SK-N-SH (cell line): Measurements from ENCODE around the gene DMRTB1. TPM values are rescaled to one million over a fixed set of nuclear protein-coding genes. Genes with fewer than 3 reads are reported as not detected.

Experiments
- CTCF ChIA-PET: fragments of 300-600, 350-600 bp; formaldehyde crosslinking; extraction: SDS; loops from one replicate; lab custom pipeline; 2021; lab: Yijun Ruan, JAX
- POLR2A ChIA-PET: fragments of 350-600 bp; sonication (Branson Sonifier 250); formaldehyde crosslinking; extraction: SDS; loops from one replicate; lab custom pipeline; 2020; ENCODE audit warnings: antibody characterized with exemption, inconsistent platforms; lab: Yijun Ruan, JAX
- DNase-seq: peaks from one replicate; pipeline ENCODE4 v3.0.0; 2012
- H2AFZ ChIP-seq: fragments of 200-600 bp; sonication (generic); 2 replicates; pipeline ENCODE4 v1.8.1; 2016; ENCODE audit warnings: antibody characterized with exemption, mild to moderate bottlenecking, low read depth
- H3F3A ChIP-seq: fragments of 200-600 bp; sonication (generic); replicated peaks from 2 replicates; pipeline ENCODE3; 2016; ENCODE audit warnings: antibody characterized with exemption, mild to moderate bottlenecking; ENCODE audit not compliant: insufficient read depth
- H3K27ac ChIP-seq, 2 experiments: fragments of 200-500 bp in 1 of 2; fragments of 200-600 bp in 1 of 2; sonication (Bioruptor generic) in 1 of 2; sonication (generic), shearing (Covaris generic) in 1 of 2; 2 replicates each; pipeline versions ENCODE4 v1.5.1 to v1.6.1; 2014 to 2016; ENCODE audit warnings: low read depth in 2 of 2, inconsistent platforms in 1 of 2, low read length in 1 of 2, mild to moderate bottlenecking in 1 of 2, mixed read lengths in 1 of 2
- H3K27me3 ChIP-seq: fragments of 200-600 bp; sonication (generic), shearing (Covaris generic); 2 replicates; pipeline ENCODE4 v1.6.1; 2016; ENCODE audit warnings: mixed run types; ENCODE audit not compliant: insufficient read depth
- H3K36me3 ChIP-seq, 2 experiments: fragments of 200-500 bp in 1 of 2; fragments of 200-600 bp in 1 of 2; sonication (Bioruptor generic) in 1 of 2; sonication (generic) in 1 of 2; replicated peaks in 1 of 2; 2 replicates each; pipeline versions ENCODE3 to v1.5.1; 2014 to 2016; ENCODE audit warnings: low read length in 1 of 2, mild to moderate bottlenecking in 1 of 2; ENCODE audit not compliant: insufficient read depth in 2 of 2, control insufficient read depth in 1 of 2
- H3K4me1 ChIP-seq, 2 experiments: fragments of 200-500 bp in 1 of 2; fragments of 200-600 bp in 1 of 2; sonication (Bioruptor generic) in 1 of 2; sonication (generic), shearing (Covaris generic) in 1 of 2; 2 replicates each; pipeline versions ENCODE4 v1.5.1 to v1.6.1; 2014 to 2016; ENCODE audit warnings: low read depth in 1 of 2, low read length in 1 of 2, mixed run types in 1 of 2; ENCODE audit not compliant: insufficient read depth in 2 of 2, control insufficient read depth in 1 of 2
- H3K4me2 ChIP-seq: fragments of 200-600 bp; sonication (generic), shearing (Covaris generic); 2 replicates; pipeline ENCODE4 v1.6.1; 2017; ENCODE audit warnings: mixed run types
- H3K4me3 ChIP-seq, 2 experiments: fragments of 200-500 bp in 1 of 2; fragments of 200-600 bp in 1 of 2; sonication (Bioruptor generic) in 1 of 2; sonication (generic), shearing (Covaris generic) in 1 of 2; 2 replicates each; pipeline versions ENCODE4 v1.5.1 to v1.8.1; 2014 to 2016; ENCODE audit warnings: low read depth in 2 of 2, inconsistent platforms in 1 of 2, low read length in 1 of 2, mild to moderate bottlenecking in 1 of 2, mixed read lengths in 1 of 2, moderate library complexity in 1 of 2
- H3K79me2 ChIP-seq: fragments of 200-600 bp; sonication (generic); 2 replicates; pipeline ENCODE4 v1.8.1; 2017; ENCODE audit warnings: mild to moderate bottlenecking; ENCODE audit not compliant: insufficient read depth
- H3K9ac ChIP-seq: fragments of 200-600 bp; sonication (generic); 2 replicates; pipeline ENCODE4 v1.6.1; 2017; ENCODE audit warnings: mixed run types
- H3K9me2 ChIP-seq: fragments of 200-600 bp; sonication (generic); 2 replicates; pipeline ENCODE4 v1.6.1; 2017; ENCODE audit warnings: mixed run types
- H3K9me3 ChIP-seq: fragments of 200-600 bp; sonication (generic); 2 replicates; pipeline ENCODE4 v1.6.1; 2017; ENCODE audit warnings: mixed run types, mild to moderate bottlenecking, moderate library complexity
- H4K20me1 ChIP-seq: fragments of 200-600 bp; sonication (generic); 2 replicates; pipeline ENCODE4 v1.6.1; 2017; ENCODE audit warnings: mild to moderate bottlenecking, mixed run types; ENCODE audit not compliant: insufficient read depth
- CHD2 ChIP-seq: fragments of 150-350 bp; IDR thresholded peaks from 2 replicates; pipeline ENCODE4 v1.6.1; 2018; ENCODE audit warnings: low read length; ENCODE audit not compliant: partially characterized antibody
- NFIC ChIP-seq: IDR thresholded peaks from 2 replicates; pipeline ENCODE4 v1.4.0; 2012; ENCODE audit warnings: borderline replicate concordance
- NRF1 ChIP-seq: IDR thresholded peaks from 2 replicates; pipeline ENCODE4 v1.6.1; 2012; ENCODE audit warnings: low read depth, mild to moderate bottlenecking, low read length
- POLR2AphosphoS5 ChIP-seq: IDR thresholded peaks from 2 replicates; pipeline ENCODE4 v1.6.1; 2012; ENCODE audit warnings: low read depth, low read length
- RAD21 ChIP-seq: IDR thresholded peaks from 2 replicates; pipeline ENCODE4 v1.6.1; 2012; ENCODE audit warnings: mild to moderate bottlenecking, low read length
- RCOR1 ChIP-seq: fragments of 150-350 bp; IDR thresholded peaks from 2 replicates; pipeline ENCODE4 v1.6.1; 2017; ENCODE audit warnings: antibody characterized with exemption, low read length
- REST ChIP-seq: IDR thresholded peaks from 2 replicates; pipeline ENCODE4 v1.6.1; 2012; ENCODE audit warnings: mild to moderate bottlenecking, low read depth, low read length, moderate library complexity
- RFX5 ChIP-seq: IDR thresholded peaks from 2 replicates; pipeline ENCODE4 v1.6.1; 2012; ENCODE audit warnings: mild to moderate bottlenecking, improper control_type of control experiment, low read length
- TAF1 ChIP-seq: IDR thresholded peaks from 2 replicates; pipeline ENCODE4 v1.6.1; 2012; ENCODE audit warnings: low read depth, mild to moderate bottlenecking, low read length, moderate library complexity, borderline replicate concordance
- TCF12 ChIP-seq: IDR thresholded peaks from 2 replicates; pipeline ENCODE4 v1.4.0; 2012
- WGBS: methylation state at CpG from one replicate; pipeline ENCODE4 v1.1.6; 2017; ENCODE audit warnings: low lambda C conversion rate; 5-methylcytosine and 5-hydroxymethylcytosine counted together
- polyA plus RNA-seq, 3 experiments: library from polyadenylated mRNA; depleted of rRNA; stranded (reverse); fragments of >200 nt; gene quantifications; 2 replicates each; pipeline ENCODE4 v1.2.3, GENCODE V29; 2012
- TF ChIP-seq, protein P1 (sequence below): fragments of 150-350 bp; IDR thresholded peaks from 2 replicates; pipeline ENCODE4 v1.6.1; 2016; ENCODE audit warnings: mild to moderate bottlenecking, low read depth, low read length

The DMRTB1 gene
- polyA plus RNA-seq, 1 of the 3 experiments (the other 2 are of a cell fraction) = not detected

DNA sequence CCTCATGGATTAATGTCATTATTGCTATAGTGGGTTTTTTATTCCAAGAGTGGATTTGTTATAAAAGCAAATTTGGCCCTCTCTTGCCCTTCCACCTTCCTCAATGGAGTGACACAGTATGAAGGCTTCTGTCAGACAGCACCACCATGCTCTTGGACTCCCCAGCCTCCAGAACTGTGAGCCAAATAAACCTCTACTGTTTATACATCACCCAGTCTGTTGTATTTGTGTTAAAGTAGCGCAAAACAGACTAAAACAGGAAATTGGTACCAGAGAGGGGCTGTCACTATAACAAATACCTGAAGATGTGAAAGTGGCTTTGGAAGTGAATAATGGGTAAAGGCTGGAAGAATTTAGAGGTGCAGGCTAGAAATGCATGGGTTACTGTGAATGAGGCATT lies 38.0 kb upstream of the DMRTB1 start (continued):
- TF ChIP-seq, protein P1, sequence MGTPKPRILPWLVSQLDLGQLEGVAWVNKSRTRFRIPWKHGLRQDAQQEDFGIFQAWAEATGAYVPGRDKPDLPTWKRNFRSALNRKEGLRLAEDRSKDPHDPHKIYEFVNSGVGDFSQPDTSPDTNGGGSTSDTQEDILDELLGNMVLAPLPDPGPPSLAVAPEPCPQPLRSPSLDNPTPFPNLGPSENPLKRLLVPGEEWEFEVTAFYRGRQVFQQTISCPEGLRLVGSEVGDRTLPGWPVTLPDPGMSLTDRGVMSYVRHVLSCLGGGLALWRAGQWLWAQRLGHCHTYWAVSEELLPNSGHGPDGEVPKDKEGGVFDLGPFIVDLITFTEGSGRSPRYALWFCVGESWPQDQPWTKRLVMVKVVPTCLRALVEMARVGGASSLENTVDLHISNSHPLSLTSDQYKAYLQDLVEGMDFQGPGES = no peak

DNA sequence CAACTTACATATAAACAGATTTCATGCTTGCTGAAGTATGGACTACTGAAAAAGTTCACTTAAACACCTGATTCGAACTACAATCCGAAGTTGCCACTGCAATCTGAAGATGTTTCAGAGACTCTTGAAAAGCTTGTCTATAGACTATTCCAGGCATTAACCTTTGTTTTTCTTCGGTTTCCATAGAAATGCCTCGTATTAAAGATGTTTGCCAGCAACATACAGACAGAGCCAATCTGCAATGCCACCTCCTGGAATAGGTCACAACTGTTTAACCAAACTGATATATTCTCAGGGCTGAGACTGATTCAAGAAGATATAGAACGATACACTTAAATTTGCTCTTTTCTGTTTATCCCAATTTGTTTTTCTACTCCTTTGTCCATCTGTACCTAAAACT lies 28.9 kb upstream of the DMRTB1 start:
- ChIA-PET POLR2A (no interaction called here), CTCF (interaction anchor here (0.7 to 1.6 kb wide), 4 partner anchors 10 to 153 kb away, joined by 3 to 4 read pairs (median 4); no protein-coding TSS in a partner anchor)
- Histone ChIP-seq H3K9me2 (no peaks in the 10 kb centered on the region), H4K20me1 (no peaks in the 10 kb centered on the region), H3K9me3 (no peaks in the 10 kb centered on the region), H3K27ac (no peak overlapping the region), H3K36me3 (no peaks in the 10 kb centered on the region), H3K4me2 (no peak overlapping the region), H3K79me2 (no peaks in the 10 kb centered on the region), H3K27me3 (no peaks in the 10 kb centered on the region; the same call in 1 of the 2 replicates), H3K9ac (no peak overlapping the region), H3K4me3 (no peak overlapping the region), H2AFZ (no peak overlapping the region), H3F3A (no peaks in the 10 kb centered on the region), H3K4me1 (no peaks in the 10 kb centered on the region)
- DNase-seq = no peak
- TF ChIP-seq TAF1 = no peak
- no peak for TF ChIP-seq REST
- no peak for TF ChIP-seq RCOR1
- no peak for TF ChIP-seq RAD21
- no peak for TF ChIP-seq CHD2
- TF ChIP-seq, protein P1 = no peak
- TF ChIP-seq TCF12 = no peak
- TF ChIP-seq NRF1 = no peak
- TF ChIP-seq POLR2AphosphoS5 = no peak
- TF ChIP-seq RFX5 = no peak
- TF ChIP-seq NFIC = no peak
- 64% methylated on average over 5 of the region's 5 CpGs for WGBS
